HG03442 (cell line): ENCODE data around the gene ESRRG.
A peak's percentile ranks its signal among the peaks of the same experiment; 100 is the strongest.

Source experiments
- ATAC-seq: cut with Tn5 transposase; IDR thresholded peaks from one replicate; pipeline ENCODE4 v1.9.1; 2021; ENCODE audit warnings: mild to moderate bottlenecking, moderate library complexity; ENCODE audit not compliant: unreplicated experiment

The ESRRG gene

DNA sequence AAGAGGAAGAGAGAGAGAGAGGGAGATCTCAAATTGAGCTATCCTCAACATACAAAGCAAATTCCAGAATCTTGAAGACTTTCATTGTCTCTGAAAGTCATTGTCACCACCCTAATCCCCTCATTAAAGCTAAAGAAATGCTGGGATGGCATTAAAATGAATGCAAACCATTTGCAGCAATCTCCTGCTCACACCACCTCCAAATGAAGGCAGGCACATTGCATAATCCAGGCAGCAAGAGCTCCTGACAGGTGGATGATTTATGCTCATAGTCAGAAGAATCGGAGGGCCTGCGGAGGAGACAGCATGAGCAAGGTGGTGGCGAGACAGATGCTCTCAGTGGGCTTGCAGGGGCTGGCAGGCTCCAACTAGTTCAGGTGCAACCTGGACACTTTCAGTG is 90.2 kb downstream of the ESRRG start:
- no peak for ATAC-seq

DNA sequence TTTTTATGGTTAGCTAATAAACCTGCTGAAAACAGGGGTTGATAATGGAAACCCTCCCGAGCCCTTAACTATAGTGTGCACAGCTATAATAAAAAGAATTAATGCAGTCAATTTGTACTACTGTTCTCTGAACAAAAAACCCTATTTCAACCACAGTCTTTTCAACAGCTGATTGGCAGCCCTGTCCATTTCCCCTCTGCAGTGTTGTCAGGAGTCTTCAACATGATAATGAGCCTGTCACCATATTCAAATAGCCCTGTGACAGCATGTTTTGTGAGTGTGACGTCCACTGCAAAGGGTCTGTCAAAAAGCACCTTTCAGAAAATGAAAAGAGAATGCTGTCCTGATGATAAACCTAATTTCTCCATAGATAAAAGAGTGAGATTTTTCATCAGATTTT is 92.7 kb downstream of the ESRRG start:
- no peak for ATAC-seq

DNA sequence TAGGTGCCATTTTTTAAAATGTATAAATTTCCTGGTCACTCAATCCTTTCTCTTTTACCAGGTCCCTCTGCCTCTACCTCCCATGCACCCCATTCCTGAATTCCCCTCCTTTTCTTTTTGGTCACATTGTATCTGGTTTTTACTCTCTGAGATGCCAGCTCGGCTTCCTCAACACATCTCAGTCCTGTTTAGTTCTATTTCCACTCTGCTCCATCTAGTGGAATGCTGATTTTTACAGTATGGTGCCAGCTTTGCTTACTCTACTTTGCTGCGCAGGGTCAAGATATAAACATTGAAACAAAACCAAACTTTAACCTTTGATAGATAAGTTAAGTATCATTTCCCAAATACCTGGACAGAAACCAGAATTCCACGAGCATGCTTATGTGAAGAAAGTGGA is 96.0 kb downstream of the ESRRG start:
- ATAC-seq, result no peak

DNA sequence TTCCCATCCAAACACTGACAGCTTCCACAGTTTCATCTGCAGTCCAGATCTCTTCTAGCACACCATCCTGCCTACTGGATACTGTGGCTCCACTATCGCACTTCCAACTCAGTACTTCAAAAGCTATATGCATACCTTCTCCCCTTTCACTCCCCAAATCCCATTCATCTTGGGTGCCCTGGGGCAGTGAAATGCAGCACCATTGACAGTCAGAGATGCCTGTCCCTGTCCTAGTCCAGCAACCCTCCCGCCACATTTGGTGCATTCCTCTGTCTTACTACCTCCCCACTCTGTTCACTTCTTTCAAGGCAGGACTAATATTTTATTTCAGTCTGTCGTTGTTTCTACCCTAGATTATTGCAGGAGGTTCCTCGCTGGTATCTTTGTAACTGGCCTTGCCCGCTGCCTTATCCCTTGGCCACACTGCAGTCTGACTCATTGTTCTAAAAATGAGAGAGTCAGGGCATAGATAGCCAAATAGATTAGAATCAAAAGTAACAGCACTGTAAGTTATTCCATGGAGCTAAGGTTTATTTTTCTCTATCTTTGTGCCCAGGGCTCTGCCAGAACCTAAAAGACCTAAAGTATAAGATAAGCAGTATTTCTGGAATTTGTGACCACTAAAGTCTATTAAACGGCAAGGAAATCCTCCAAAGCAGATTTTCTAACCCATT is 96.7 kb downstream of the ESRRG start:
- ATAC-seq, result no peak

DNA sequence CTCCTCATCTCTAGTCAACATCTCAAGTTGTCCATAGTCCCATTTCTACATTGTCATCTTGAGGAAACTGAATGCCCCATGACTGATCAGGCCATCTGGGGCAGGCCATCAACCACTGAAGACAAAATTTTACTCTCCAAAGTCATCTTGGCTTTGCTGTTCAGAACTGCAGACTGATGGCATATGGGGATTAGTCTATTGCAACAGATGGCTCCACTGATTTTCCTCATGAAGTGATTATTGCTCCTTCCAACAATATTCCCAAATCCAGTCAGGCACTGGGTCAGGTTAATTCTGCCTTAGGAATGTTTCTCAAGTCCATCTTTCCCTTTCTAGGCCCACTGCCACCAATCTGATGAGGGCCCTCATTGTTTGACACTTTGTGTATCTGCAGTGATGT is 101.7 kb downstream of the ESRRG start:
- no peak for ATAC-seq

DNA sequence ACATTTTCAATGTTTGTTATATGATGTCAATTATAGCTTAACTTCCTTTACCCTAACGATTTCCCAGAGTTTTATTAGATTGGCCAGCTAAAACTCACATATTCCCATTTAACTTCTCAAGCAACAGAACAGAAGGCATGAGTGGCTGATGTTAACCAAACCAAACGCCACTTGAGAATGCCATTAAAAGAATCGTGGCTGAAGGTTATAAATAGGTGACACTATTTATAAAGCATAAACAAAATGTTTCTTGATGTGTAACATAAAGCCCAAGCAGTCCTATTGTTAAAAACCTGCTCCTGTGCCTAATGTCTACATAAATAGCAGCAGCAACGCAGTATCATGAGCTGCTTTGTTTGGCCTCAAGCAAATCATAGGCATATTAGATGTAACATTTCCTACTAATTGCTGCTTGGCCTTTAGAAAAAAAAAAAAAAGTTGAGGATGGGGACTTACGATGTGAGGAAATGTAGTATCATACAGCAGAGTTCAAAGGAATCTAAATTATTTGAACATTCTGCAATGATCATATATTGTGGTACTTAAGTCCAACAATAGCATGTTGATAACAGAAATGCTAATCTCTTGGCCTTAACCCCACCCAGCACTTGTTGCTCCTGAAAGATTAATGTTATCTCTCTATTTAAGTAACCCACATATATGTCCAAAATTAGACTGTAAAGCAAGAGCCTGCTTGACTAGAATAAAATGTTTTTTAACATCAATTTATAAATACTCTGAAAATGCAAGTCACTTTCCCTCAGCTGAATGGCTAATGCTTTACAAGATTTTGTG is 106.0 kb downstream of the ESRRG start:
- no peak for ATAC-seq

DNA sequence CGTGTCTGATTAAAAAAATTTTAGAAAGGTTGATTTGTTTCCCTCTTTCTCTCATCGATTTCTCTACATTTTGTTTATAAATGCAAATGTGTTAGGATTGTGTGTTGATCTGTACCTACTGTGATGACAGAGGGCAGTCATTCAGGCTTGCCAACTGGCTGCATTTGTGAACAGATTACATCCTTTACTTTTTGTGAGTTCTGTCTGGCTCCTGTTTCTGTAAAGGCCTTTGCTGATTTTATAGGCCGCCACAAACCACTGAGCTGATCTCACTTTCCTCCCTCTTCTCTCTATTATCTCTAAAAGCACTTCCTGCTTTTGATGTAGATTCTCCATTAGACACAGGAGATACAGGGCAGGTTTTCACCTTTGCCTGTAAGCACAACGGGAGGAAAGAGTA is 106.8 kb downstream of the ESRRG start:
- ATAC-seq, result no peak

DNA sequence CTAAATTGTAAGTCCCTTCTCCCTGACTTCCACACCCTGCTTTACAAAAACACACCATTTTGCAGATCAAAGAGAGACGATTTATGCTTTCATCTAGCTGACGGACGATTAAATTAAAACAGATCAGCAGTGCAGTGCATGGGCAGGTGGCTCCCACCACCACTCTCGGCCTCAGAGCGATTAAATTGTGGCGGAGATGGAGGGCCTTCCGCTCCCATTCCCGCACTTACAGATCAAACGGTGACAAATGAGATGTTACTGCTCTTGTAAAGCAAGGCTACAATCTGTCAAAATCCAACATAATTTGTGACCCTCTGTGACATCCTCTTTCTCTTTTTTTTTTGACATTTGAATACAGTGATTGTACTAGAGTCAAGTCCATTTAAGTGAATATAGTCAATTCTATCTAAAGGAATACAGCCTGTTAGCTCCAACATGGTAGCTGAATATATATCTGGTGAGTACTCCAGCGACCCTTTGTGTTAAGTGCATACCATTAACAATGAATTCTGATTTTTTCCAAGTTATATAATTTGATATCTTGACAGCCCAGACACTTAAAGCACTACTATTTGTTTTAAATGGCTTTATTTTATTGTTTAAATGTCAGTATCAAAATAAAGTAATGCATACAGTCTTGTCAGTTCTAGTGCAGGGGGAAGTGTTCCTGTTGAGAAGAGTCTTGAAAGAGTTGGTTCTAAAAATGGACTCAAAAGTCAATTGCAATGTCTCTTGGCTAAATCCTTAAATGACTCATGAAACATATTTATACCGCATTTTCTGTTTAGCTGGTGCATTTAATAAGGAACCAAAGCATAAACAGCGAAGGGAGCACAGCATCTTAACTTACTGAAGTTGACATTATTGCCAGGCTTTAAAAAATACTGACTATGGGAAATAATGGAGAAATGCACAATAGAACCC is 109.0 kb downstream of the ESRRG start:
- no peak for ATAC-seq

DNA sequence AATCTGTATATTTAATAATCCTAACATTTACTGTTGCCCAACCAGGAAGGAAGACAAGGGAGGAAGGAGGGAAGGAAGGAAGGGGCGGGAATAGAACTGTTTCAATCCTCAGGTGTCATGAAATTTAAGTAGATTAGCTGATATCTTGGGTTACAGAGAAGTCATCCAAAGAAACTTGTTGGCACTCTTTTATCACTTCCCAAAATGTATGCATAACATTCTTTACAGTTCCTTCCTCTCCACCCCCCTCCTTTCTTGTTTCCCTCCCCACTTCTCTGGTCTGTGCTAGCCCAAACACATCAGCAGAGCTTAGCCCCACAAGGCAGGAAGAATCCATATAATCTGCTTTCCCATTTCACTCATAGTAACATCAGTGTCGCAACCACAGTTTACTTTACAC is 110.9 kb downstream of the ESRRG start:
- no peak for ATAC-seq

DNA sequence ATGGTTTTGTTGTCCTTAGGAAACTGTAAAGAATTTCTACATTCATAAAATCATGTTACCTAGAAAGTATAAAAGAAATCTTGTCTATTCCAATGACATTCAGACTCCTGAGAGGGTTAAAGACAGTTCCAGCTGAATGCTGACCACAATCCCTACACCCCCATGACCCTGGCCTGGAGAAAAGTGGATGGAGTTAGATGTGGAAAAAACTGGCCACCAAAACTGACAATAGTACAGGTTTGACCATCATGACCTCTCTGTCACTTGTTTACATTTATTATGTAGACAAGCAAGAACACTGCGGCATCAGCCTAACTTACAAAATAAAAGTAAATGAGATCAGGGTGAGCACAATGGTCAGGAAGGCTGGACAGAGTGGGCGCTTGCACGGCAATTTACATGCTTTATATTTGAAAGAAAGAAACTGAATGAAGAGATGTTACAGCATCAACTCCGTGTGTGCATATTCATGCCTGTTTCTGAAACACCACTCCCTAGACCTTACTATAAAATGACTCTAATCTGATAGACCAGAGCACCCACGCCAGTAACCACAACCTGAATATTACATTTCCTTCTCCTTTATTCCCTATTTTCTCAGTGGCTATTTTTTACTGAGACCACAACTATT is 116.0 kb downstream of the ESRRG start:
- ATAC-seq, result no peak

DNA sequence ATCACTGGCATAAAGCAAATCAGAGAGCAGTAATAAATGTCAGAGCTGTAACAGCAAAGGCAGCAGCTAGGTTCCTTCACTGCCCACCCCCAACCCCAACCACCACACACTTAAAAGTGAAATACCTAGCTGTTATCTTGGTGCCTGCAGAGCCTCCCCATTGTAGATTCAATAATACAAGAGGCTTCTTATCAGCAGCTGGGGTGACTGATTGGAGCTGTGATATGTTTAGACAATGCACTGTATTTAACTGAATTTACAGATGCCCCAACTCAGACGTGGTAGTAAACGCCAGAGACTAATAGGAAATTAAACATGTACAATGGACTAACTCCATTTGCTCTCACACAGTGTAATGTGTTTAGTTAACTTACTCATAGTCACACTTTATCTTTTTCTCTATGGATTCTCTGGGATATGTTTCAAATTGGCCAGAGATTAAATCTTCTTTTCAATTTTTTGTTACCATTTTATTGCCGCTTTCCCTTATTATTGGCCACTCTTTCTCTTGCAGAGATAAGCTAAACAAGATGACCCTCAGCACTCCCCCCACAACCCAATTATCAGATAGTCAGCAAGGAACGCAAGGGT is 117.1 kb downstream of the ESRRG start:
- no peak for ATAC-seq

DNA sequence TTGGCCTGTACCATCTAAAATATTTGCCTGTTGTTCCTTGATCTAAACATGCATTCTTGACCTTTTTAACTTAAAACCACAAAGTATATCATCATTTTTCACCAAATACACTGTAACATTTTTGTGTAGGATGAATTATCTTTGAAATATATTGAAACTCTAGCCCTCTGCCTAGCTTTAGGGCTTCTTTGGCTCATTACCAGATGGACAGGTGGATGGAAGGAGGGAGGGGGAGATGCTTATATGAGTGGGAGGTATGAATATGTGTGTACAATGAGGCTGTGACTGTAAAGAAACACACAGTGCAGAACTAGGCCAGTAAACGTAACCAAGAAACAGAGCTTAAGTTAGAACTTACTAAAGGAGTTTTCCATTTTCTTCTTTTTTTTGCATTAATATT is 118.5 kb downstream of the ESRRG start:
- ATAC-seq, result no peak

DNA sequence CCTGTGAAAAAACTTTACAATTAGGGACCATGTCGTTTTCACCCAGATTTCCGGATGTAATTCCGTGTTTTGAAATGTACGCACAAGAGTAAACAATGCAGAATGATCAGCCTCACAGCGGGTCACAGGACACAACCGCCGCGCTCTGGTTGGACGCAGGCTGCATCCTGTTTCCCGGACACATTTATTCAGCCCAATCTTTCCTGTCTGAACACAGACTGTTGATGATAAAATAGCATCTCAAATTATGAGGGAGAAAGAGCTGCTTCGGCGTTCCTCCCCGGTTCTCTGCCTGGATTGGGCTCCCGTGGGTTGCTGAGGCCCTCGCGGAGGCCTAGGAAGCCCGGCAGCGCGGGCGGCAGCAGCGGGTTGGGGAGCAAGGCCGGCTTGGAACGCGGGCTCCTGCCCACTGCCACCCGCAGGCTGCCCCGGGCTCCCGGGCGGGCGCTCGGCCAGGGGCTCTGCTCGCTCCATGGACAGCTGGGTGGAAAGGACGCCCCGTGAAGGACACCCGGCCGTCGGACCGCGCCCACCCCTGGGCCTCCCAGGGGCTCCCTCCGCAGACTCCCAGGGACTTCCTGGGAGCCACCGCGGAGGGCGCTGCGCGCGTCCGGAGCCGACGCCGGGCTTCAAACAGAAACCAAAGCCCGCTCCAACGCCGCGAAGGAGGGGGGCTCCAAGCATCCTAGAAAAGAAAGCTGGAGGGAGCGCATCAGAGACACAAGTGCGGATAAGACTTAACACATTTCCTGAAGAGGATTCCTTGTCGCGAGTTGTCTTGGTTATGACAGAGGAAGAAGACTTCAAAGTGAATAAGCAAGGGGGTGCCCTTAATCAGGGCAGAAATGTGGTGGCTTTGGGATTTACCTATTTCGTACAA is 122.3 kb downstream of the ESRRG start:
- ATAC-seq, result peak; percentile 86

DNA sequence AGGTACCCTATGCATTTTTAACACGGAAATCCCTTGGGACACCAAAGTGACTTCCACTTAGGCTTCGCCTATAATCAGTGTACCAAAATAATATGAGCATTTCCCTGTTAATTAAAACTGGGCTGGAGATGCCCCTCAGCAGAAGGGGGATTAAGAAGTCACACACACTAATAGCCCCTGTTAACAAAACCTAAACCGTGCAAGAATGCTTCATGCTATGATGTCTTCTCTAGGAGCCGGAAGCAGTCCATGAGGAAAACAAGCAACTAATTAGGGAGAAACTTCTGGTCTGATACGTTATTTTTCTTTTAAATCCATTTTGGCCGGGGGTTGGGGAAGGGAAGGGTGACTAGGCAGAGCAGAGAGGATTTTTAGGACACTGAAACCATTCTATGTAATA is 123.4 kb downstream of the ESRRG start:
- ATAC-seq, result no peak

DNA sequence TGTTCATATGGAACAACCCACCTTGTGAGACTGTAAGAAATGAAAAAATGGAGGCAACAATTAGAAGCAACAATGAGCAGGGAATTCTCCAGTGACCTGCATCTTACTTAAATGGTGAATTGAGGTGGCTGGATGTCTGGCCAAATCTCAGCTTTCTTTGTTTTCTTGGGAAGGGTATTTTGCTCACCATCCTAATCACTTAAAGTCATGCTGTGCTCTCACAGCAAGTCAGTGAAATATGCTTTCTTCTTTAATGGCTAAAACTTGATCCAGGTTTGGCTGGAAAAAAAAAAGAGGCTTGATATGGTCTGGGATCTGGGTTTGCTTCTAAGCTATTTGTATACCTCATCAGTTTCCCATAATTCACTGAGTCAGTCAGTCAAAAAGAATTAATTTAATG is 124.8 kb downstream of the ESRRG start:
- no peak for ATAC-seq

DNA sequence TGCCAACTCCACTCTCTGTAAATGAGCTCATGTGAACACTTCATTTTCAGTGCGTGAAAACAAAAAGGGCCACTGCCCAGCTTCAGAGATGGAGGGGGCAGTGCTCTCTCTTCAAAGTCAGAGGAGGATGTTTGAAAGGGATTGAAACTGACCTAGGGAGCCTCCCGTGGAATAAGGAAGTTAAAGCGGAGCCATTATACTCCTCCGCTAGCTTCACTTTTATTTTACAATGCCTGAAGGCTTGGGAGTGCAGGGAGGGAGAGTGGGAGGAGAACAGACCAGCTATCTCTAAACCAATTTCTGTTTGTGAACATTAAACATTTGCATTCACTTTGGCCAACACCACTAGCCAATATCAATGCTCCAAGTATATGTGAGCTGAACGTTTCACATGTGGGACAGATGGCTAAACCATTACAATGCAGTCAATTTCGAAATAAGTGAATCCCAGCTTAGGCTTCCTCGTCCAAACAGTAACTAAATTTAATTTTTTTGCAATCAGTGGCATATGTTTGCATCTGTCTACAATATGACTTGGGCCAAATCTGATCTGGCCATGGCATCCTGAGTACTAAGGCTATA is 126.9 kb downstream of the ESRRG start:
- no peak for ATAC-seq

DNA sequence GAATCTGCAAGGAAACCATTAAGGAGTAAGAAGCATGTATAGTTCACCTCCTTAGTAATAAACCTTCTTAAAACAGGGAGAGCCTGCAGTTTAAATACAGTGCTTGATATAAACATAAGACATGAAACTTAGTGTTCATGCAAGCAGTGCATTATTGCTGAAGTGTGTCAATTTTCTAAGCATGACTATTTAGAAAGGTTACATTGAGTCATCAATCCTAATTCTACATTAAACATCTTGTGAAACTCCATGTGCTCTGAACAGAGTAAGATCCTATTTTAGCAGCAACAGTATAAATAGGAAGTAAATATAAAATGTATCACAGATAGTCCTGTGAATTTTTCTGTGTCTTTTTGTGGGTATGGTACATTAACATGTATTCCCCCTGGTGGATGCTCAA is 135.5 kb downstream of the ESRRG start:
- ATAC-seq, result no peak

DNA sequence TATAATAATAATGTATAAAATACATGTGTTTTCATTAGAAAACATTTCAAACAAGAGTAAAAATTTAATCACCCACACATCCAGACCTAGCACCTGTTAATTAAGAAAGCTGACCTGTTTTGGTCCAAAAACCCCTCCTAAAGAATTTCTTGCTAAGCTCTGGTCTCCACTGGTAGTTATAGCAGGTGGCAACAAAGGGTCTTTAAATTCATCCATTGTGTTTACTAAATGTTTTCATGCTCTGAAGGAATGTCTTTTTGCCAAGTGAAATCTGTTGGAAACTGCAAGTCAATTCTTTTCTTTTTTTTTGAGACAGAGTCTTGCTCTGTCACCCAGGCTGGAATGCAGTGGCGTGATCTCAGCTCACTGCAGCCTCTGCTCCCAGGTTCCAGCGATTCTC is 141.1 kb downstream of the ESRRG start:
- no peak for ATAC-seq

DNA sequence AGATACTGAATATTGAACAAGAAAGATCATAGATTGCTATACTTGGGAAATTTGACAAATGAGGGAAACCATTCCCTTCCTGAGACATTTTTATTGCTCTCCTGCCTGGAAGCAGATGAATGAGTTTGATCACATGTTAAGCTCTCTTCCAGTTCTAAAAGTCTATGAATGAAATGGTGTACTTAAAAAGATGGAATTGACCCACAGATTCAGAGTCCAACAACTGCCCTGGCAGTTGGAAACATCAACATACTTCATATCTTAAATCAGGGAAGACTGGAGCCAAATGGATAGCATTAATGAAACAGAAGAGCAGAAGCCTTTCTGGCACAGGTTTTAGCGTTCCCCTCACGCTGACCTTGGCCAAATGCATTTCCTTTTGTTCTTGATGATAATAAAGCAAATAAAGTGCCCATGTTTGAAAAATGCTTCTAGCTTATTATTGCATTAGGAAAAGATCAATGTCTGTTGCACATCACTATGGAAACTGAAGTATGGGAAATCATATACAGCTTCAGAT is 142.6 kb downstream of the ESRRG start:
- no peak for ATAC-seq
